Dermis blood vessel endothelial cell (primary cell): ENCODE measurements around the gene CEP295NL. TPM values are rescaled to one million over a fixed set of nuclear protein-coding genes. Genes with fewer than 3 reads are reported as not detected.

Experiments
- DNase-seq: peaks from one replicate; pipeline ENCODE4 v3.0.0; 2010
- total RNA-seq: library from RNA; depleted of rRNA; stranded (reverse); fragments of >200 nt; gene quantifications from 2 replicates; pipeline ENCODE4 v1.2.3, GENCODE V29; 2014

CEP295NL gene
- total RNA-seq, 1 donor from 2014 or later, result 5.1 TPM

GRCh38 chr17:78862073-78863023 is 40.7 kb downstream of the CEP295NL start:
- peak; percentile 96 for DNase-seq

- no peak for DNase-seq
Measured at GRCh38 chr17:78861229-78861628, 41.8 kb downstream of the CEP295NL start.

- DNase-seq, result peak; percentile 30
Measured at GRCh38 chr17:78859051-78859450, 44.0 kb downstream of the CEP295NL start.

- DNase-seq, result no peak
Measured at GRCh38 chr17:78857266-78857665, 45.7 kb downstream of the CEP295NL start.

GRCh38 chr17:78855561-78856165 is 47.3 kb downstream of the CEP295NL start:
- DNase-seq, result no peak

- no peak for DNase-seq
Measured at GRCh38 chr17:78854508-78854907, 48.5 kb downstream of the CEP295NL start.

- DNase-seq, result no peak
Measured at GRCh38 chr17:78853926-78854394, 49.0 kb downstream of the CEP295NL start.

GRCh38 chr17:78852709-78853121 is 50.3 kb downstream of the CEP295NL start:
- peak; percentile 33 for DNase-seq

- DNase-seq, result no peak
Measured at GRCh38 chr17:78849026-78849425, 54.0 kb downstream of the CEP295NL start.

- no peak for DNase-seq
Measured at GRCh38 chr17:78847052-78847451, 55.9 kb downstream of the CEP295NL start.

- peak; percentile 70 for DNase-seq
Measured at GRCh38 chr17:78844301-78845005, 58.5 kb downstream of the CEP295NL start.

- peak; percentile 74 for DNase-seq
Measured at GRCh38 chr17:78842881-78843565, 60.0 kb downstream of the CEP295NL start.

GRCh38 chr17:78840780-78841611 is 62.0 kb downstream of the CEP295NL start, which contains the start of gene USP36:
Gene USP36, minus strand, starts transcription at chr17:78840814. Its CDS starts 4,451 bp downstream, at chr17:78836363.
- DNase-seq, result peak; percentile 100

Other genes with a start within 250 kb of the CEP295NL start
- gene CYTH1, start 120.9 kb downstream of the CEP295NL start, total RNA-seq, result 50.6 and 51.4 TPM in 2 replicates
- gene USP36, start 62.4 kb downstream of the CEP295NL start, total RNA-seq, result 22.8 and 24.7 TPM in 2 replicates
- 57.9 and 95.3 TPM in 2 replicates for gene TIMP2, start 22.2 kb upstream of the CEP295NL start, total RNA-seq
- 3.5 and 7.5 TPM in 2 replicates for gene LGALS3BP, start 76.7 kb upstream of the CEP295NL start, total RNA-seq
- gene CANT1, start 106.6 kb upstream of the CEP295NL start, total RNA-seq, result 64.8 and 97.3 TPM in 2 replicates
- 14.6 and 16.9 TPM in 2 replicates for gene C1QTNF1, start 121.0 kb upstream of the CEP295NL start, total RNA-seq
- 6.8 and 19.6 TPM in 2 replicates for gene ENGASE, start 171.6 kb upstream of the CEP295NL start, total RNA-seq